HL-60 (cell line): ENCODE measurements around the gene AHI1.

ENCODE experiments used
- CTCF ChIP-seq: IDR thresholded peaks from one replicate; pipeline ENCODE4 v1.5.1; 2011; ENCODE audit warnings: low read length, control low read depth, inconsistent platforms; ENCODE audit not compliant: insufficient read depth
- GABPA ChIP-seq: IDR thresholded peaks from 2 replicates; pipeline ENCODE4 v1.6.1; 2012; ENCODE audit warnings: low read depth
- POLR2AphosphoS5 ChIP-seq: IDR thresholded peaks from 2 replicates; pipeline ENCODE4 v1.6.1; 2012; ENCODE audit warnings: low read depth

- TF ChIP-seq CTCF (no peak), POLR2AphosphoS5 (no peak), GABPA (no peak)
Measured at GRCh38 chr6:135251498-135252441, 245.8 kb downstream of the AHI1 start.
